H1 (cell line): ENCODE measurements around the gene SLC51B. TPM values are rescaled to one million over a fixed set of nuclear protein-coding genes. Genes with fewer than 3 reads are reported as not detected.

ENCODE experiments used
- BRCA1 ChIP-seq: IDR thresholded peaks from 2 replicates; pipeline ENCODE4 v1.6.1; 2012; ENCODE audit warnings: low read depth, low read length, improper control_type of control experiment
- CHD1 ChIP-seq: IDR thresholded peaks from 2 replicates; pipeline ENCODE4 v1.6.1; 2012; ENCODE audit warnings: low read depth, low read length, improper control_type of control experiment
- CHD7 ChIP-seq: fragments of 300-600 bp; sonication (generic); IDR thresholded peaks from 2 replicates; pipeline ENCODE4 v1.7.1; 2012; ENCODE audit warnings: low read length, moderate library complexity, mild to moderate bottlenecking, inconsistent platforms; ENCODE audit not compliant: insufficient replicate concordance
- RNF2 ChIP-seq: fragments of 200-900, 300-1000 bp; sonication (generic); IDR thresholded peaks from 2 replicates; pipeline ENCODE4 v1.7.1; 2016; ENCODE audit warnings: borderline replicate concordance, low read depth, mild to moderate bottlenecking, antibody characterized with exemption, low read length; ENCODE audit not compliant: poor library complexity, severe bottlenecking; ENCODE audit errors: missing control alignments
- SRF ChIP-seq: IDR thresholded peaks from 2 replicates; pipeline ENCODE4 v1.6.1; 2011; ENCODE audit warnings: mild to moderate bottlenecking, low read depth, low read length, moderate library complexity
- polyA plus RNA-seq, 7 experiments: library from polyadenylated mRNA; depleted of rRNA in 3 of 7; stranded (reverse) in 5 of 7; unstranded in 2 of 7; fragments of >200 nt in 5 of 7; fragments of 200-250 nt in 2 of 7; gene quantifications; 1 replicate in 5 of 7; 2 replicates in 1 of 7; 4 replicates in 1 of 7; pipeline versions ENCODE4 v1.2.1 to v1.2.3, GENCODE V29; 2011 to 2013; ENCODE audit warnings: missing spikeins in 2 of 7, mixed read lengths in 2 of 7
- total RNA-seq: library from RNA; stranded (reverse); fragmentation: NEBNext Ultra II Directional; extraction: Animal tissue kit (Norgen Biotek cat#: 25700); gene quantifications from 2 replicates; pipeline ENCODE4 v1.2.1, GENCODE V29; 2021

The SLC51B gene
- total and polyA plus RNA-seq, 2 of the 8 experiments (the other 6 are each of a cell fraction or from before 2014, with no cell fraction given), result not detected

- TF ChIP-seq CHD7, result no peak
- TF ChIP-seq CHD1, result no peak
- no peak for TF ChIP-seq BRCA1
- TF ChIP-seq SRF, result no peak
- no peak for TF ChIP-seq RNF2
- TF ChIP-seq, all 59 proteins: peak for 0
Measured at GRCh38 chr15:65068403-65068788, 23.2 kb downstream of the SLC51B start (continued).
